WI38 (cell line): ENCODE measurements around the gene KRT6C.

ENCODE experiments used
- H3K4me3 ChIP-seq: 2 replicates; pipeline ENCODE4 v1.5.1; 2011; ENCODE audit warnings: low read depth, mild to moderate bottlenecking, control low read depth, low read length
- TF ChIP-seq, protein P1 (sequence below): IDR thresholded peaks from 2 replicates; pipeline ENCODE4 v1.5.1; 2012; ENCODE audit warnings: low read depth, mild to moderate bottlenecking, control low read depth, low read length

Gene KRT6C

DNA sequence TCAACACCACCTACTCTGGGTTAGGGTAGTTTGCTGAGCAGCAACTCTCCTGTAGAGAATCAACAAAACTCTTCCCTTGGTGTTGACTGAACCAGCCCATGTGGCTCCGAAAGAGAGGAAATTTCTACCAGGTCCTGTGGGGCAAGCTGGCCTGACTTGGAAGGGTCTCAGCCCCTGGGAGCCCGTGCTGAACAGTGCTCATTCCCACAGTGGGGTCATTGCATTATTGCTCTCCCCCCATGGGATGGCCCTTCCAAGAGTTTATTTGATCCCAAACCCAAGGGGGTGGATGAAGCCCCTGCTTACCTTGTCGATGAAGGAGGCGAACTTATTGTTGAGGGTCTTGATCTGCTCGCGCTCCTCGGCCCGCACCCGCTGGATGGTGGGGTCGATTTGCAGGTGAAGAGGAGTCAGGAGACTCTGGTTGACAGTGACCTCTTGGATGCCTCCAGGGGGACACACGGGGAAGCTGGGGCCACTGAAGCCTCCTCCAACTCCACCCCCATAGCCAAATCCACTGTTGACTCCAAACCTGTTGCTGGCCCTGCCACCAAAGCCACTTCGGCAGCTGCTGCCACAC is 40.0 kb downstream of the KRT6C start:
- no peak overlapping the region for H3K4me3 ChIP-seq
- TF ChIP-seq, protein P1, sequence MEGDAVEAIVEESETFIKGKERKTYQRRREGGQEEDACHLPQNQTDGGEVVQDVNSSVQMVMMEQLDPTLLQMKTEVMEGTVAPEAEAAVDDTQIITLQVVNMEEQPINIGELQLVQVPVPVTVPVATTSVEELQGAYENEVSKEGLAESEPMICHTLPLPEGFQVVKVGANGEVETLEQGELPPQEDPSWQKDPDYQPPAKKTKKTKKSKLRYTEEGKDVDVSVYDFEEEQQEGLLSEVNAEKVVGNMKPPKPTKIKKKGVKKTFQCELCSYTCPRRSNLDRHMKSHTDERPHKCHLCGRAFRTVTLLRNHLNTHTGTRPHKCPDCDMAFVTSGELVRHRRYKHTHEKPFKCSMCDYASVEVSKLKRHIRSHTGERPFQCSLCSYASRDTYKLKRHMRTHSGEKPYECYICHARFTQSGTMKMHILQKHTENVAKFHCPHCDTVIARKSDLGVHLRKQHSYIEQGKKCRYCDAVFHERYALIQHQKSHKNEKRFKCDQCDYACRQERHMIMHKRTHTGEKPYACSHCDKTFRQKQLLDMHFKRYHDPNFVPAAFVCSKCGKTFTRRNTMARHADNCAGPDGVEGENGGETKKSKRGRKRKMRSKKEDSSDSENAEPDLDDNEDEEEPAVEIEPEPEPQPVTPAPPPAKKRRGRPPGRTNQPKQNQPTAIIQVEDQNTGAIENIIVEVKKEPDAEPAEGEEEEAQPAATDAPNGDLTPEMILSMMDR = no peak

DNA sequence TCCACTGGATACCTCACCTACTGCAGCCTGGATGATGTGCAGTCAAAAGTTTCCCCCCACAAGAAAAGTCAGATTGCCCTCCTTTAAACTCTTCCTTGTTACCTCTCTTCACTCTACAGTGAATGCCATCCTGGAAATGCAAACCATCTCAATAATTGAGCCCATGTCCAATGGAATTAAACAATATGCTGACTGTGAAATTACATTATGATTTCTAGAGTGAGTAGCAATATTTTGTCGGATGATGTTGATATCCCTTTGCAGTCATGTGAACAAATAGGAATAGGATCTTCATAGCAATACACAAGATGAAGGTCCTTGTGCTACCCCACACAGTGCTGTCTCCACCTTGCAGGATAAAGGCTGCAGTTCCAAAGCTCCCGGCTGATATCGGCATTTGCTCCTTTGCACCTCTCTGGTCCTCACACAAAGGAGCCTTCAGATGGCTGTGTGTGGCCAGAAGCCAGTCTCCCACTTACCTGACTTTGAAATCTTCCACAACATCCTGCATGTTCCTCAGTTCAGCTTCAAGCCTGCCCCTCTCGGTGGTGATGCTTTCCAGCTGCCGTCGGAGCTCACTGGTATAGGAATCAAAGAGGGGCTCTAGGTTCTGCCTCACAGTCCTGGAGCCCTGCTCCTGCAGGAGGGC is 40.9 kb downstream of the KRT6C start:
- TF ChIP-seq, protein P1 = no peak
- H3K4me3 ChIP-seq = no peak overlapping the region

DNA sequence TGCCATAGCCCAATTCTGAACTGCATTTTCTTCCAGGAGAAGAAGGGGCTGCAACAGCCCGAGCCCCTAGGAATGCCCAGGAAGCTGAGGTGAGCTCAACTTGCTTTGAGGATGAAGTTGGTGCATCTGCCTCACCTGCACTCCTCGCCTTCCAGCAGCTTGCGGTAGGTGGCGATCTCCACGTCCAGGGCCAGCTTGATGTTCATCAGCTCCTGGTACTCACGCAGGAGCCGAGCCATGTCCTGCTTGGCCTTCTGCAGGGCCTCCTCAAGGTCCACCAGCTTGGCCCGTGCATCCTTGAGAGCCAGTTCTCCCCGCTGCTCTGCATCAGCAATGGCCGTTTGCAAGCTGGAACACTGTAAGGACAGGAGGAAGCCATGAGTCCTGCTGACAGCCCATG is 45.5 kb downstream of the KRT6C start:
- TF ChIP-seq, protein P1 = no peak
- H3K4me3 ChIP-seq = no peak overlapping the region

DNA sequence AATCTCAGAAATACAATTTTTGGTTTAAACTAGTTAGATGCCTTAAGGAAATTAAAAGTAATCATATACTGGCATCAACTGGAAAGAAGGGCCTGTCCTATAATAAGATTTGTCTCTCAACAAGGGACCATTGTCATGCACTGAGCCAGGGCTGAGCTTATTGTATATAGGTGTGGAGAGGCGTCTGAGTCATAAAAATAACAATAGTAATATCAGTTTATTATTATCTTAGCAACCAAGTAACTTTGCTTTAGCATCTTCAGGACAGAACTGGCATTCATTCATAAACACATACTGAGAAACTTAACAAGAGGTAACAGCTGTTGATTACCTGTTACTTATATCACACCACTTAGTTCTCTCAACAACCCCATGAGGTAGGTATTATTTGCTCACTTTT is 46.5 kb downstream of the KRT6C start:
- TF ChIP-seq, protein P1 = no peak

DNA sequence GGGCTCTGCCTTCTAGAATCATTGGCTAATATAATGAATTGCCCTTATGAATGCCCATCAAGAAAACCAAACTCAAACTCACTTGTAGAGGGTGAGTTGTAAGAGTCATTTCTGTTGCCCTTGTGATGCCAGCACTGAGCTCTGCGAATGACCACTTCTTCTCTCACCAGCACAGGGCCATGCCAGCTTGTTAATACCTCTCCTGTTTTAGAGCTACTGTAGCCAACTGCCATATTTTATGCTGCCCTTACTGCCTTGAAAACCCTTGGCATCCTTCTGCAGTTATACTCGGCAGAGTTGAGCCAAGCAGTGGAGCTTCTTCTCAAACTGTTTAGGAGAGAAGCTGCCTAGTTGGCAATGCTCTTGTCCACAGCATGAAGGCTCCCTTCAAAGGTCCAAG is 47.6 kb downstream of the KRT6C start:
- TF ChIP-seq, protein P1 = no peak
- no peak overlapping the region for H3K4me3 ChIP-seq

More for the DNA sequence above, 46.5 kb downstream of the KRT6C start:
- no peak overlapping the region for H3K4me3 ChIP-seq

DNA sequence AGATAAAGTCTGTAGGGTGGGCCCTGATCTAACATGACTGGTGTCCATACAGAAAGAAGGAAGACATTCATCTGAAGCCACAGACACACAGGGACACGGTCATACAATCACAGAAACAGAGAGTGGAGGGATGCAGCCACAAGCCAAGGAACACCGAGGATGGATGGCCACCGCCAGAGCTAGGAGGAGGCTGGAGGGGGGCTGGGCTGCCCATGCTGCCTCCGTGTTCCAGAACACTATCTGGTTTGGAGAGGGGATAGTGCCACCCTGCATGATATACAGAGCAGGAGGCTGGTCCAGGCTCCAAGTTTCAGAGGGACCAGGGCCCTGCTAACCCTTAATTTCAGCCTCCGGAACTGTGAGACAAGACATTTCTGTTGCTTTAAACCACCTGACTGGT is 48.1 kb downstream of the KRT6C start:
- H3K4me3 ChIP-seq = no peak overlapping the region
- TF ChIP-seq, protein P1 = no peak

DNA sequence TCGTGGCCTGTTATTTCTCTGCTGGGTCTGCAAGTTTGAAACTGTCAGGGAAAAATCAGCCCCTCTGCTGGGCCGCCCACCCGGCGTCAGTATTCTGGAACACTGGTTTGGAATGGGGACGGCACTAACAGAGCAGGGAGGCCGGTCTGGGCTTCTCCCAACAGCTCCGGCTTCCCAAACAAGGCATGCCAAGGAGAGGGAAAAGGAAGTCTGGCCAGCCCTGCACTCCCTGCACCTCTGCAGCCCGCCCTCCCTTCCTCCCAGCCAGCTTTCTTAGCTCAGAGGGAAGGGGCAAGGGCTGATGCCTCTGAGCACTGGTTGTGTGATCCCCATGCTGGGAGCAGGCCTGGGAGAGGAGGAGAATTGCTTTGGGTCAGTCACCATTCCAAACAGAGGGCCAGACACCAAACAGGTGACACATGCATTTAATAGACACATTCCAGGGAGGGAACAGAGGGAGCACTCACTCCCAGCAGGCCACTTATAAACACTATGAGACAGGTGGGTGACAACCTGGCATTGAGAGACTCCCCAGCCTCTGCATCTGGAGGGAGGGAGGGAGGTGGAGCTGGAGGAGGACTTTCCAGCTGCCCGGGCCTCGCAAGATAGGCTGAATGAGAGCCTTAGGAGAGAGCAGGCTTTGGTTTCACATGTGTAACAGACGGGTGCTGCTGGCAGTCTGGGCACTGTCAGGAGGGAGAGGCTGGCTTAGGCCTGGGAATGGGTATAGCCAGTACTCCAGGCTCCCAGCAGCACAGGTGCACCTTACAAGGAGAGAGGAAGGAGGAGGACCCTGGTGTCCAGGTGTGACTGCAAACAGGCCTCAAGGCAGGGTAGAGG is 49.7 kb downstream of the KRT6C start:
- no peak overlapping the region for H3K4me3 ChIP-seq
- TF ChIP-seq, protein P1 = no peak
